IMR-90 (cell line): ENCODE measurements around the gene SHC4.

Experiments
- MAZ ChIP-seq: IDR thresholded peaks from 2 replicates; pipeline ENCODE4 v1.6.1; 2012; ENCODE audit warnings: low read depth, mild to moderate bottlenecking, low read length, improper control_type of control experiment, moderate library complexity, borderline replicate concordance
- MXI1 ChIP-seq: IDR thresholded peaks from 2 replicates; pipeline ENCODE4 v1.6.1; 2012; ENCODE audit warnings: low read depth, mild to moderate bottlenecking, low read length, moderate library complexity, borderline replicate concordance
- POLR2A ChIP-seq: IDR thresholded peaks from 2 replicates; pipeline ENCODE4 v1.6.1; 2012; ENCODE audit warnings: mild to moderate bottlenecking, low read depth, low read length
- RCOR1 ChIP-seq: IDR thresholded peaks from 2 replicates; pipeline ENCODE4 v1.6.1; 2012; ENCODE audit warnings: mild to moderate bottlenecking, low read length, improper control_type of control experiment; ENCODE audit not compliant: insufficient replicate concordance
- TF ChIP-seq, protein P1 (sequence below): conservative IDR thresholded peaks from 2 replicates; pipeline ENCODE4 v1.5.1; 2012; ENCODE audit warnings: mild to moderate bottlenecking, low read depth, low read length, improper control_type of control experiment
- TF ChIP-seq, protein P2 (sequence below): fragments of 150-350 bp; IDR thresholded peaks from 2 replicates; pipeline ENCODE4 v1.6.1; 2017; ENCODE audit warnings: mild to moderate bottlenecking, antibody characterized with exemption, low read length, low read depth

DNA sequence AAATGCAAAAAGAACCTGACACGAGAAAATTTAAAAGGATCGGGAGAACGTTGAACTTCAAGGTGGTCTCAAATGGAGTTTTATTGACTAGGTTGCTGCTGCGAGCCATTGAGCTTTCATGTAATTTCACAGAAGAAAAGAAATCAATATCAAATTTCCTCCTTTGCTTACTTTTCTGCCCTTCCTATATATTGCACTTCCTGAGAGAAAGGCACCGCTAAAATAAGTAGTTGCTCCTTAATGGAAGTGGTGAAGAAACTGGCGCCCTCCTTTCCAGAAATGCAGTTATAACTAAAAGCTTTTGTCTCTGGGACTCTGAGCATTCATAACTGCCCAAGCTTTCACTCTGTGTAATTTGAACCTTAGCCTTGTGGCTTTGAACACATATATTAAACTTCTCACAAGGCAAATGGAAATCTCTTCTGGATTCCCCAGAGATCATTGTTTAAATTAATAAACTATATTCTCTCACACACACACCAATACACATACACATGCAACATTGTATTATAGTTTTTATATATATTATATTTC is 72.4 kb downstream of the SHC4 start:
- TF ChIP-seq, protein P1, sequence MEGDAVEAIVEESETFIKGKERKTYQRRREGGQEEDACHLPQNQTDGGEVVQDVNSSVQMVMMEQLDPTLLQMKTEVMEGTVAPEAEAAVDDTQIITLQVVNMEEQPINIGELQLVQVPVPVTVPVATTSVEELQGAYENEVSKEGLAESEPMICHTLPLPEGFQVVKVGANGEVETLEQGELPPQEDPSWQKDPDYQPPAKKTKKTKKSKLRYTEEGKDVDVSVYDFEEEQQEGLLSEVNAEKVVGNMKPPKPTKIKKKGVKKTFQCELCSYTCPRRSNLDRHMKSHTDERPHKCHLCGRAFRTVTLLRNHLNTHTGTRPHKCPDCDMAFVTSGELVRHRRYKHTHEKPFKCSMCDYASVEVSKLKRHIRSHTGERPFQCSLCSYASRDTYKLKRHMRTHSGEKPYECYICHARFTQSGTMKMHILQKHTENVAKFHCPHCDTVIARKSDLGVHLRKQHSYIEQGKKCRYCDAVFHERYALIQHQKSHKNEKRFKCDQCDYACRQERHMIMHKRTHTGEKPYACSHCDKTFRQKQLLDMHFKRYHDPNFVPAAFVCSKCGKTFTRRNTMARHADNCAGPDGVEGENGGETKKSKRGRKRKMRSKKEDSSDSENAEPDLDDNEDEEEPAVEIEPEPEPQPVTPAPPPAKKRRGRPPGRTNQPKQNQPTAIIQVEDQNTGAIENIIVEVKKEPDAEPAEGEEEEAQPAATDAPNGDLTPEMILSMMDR, result no peak
- TF ChIP-seq RCOR1 (no peak), MAZ (no peak), MXI1 (no peak), POLR2A (no peak)
- TF ChIP-seq, protein P2, sequence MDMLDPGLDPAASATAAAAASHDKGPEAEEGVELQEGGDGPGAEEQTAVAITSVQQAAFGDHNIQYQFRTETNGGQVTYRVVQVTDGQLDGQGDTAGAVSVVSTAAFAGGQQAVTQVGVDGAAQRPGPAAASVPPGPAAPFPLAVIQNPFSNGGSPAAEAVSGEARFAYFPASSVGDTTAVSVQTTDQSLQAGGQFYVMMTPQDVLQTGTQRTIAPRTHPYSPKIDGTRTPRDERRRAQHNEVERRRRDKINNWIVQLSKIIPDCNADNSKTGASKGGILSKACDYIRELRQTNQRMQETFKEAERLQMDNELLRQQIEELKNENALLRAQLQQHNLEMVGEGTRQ, result no peak
